Activated CD4-positive, alpha-beta memory T cell treated with anti-CD3 and anti-CD28 coated beads for 36 hours (primary cell): Measurements from ENCODE around the gene GDI1. TPM values are rescaled to one million over a fixed set of nuclear protein-coding genes. Genes with fewer than 3 reads are reported as not detected.

ENCODE experiments used
- CTCF ChIA-PET: fragments of 350-600 bp; sonication (Branson Sonifier 250); formaldehyde crosslinking; loops from one replicate; lab custom pipeline; 2021; ENCODE audit warnings: antibody characterized with exemption, inconsistent platforms; lab: Charles Lee
- POLR2A ChIA-PET: fragments of 350-600 bp; sonication (Branson Sonifier 250); formaldehyde crosslinking; loops from one replicate; lab custom pipeline; 2021; ENCODE audit warnings: antibody characterized with exemption; lab: Charles Lee
- DNase-seq: peaks from one replicate; pipeline ENCODE4 v3.0.0-alpha.2; 2020
- H3K27ac Mint-ChIP-seq: one replicate; pipeline ENCODE4 v1.8.0; 2021; ENCODE audit warnings: mixed read lengths
- H3K27me3 Mint-ChIP-seq: one replicate; pipeline ENCODE4 v1.8.0; 2021; ENCODE audit warnings: mixed read lengths
- H3K36me3 Mint-ChIP-seq: one replicate; pipeline ENCODE4 v1.8.0; 2021; ENCODE audit warnings: mixed read lengths
- H3K4me1 Mint-ChIP-seq: one replicate; pipeline ENCODE4 v1.8.0; 2021; ENCODE audit warnings: low read depth, mixed read lengths
- H3K4me3 Mint-ChIP-seq: one replicate; pipeline ENCODE4 v1.8.0; 2021; ENCODE audit warnings: mild to moderate bottlenecking, mixed read lengths
- H3K9me3 Mint-ChIP-seq: one replicate; pipeline ENCODE4 v1.8.0; 2021; ENCODE audit warnings: mixed read lengths
- intact Hi-C: fragments of 100-400 bp; cut with micrococcal nuclease; formaldehyde crosslinking; loops from one replicate; pipeline ENCODE4 v1.15.1; 2023
- total RNA-seq, 2 experiments: library from RNA; stranded (reverse); gene quantifications; one replicate each; pipeline ENCODE4 v1.2.3, GENCODE V29; 2021

GDI1 gene
- total RNA-seq, 2 experiments from 2014 or later, result 119 to 121 TPM

DNA sequence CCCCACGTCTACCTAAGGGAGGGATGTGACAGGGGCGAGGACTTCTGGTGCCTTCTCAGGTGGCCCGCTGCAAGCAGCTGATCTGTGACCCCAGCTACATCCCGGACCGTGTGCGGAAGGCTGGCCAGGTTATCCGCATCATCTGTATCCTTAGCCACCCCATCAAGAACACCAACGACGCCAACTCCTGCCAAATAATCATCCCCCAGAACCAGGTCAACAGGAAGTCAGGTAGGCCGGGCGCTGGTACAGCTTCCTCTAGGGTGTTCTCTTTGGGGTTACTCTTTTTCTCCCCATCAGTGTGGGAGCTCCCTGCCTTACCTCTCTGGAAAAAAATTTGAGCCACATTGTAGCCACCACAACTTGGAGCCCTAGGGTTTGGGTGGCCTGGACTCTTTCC, 4.6 kb downstream of the GDI1 start:
- Mint-ChIP-seq H3K27ac (peak overlapping the region; percentile 5), H3K27me3 (no peaks in the 10 kb centered on the region), H3K4me1 (peaks cover 28% of the 10 kb centered on the region), H3K4me3 (no peak overlapping the region), H3K9me3 (no peaks in the 10 kb centered on the region), H3K36me3 (peaks cover 21% of the 10 kb centered on the region)
- ChIA-PET CTCF (no interaction called here), POLR2A (no interaction called here)
- intact Hi-C loops, result loop anchor here (5.0 kb wide), 1 partner anchor 36 kb away; the partner anchor contains the start of gene LAGE3
- DNase-seq, result no peak

- peaks cover 24% of the 10 kb centered on the region for H3K36me3 Mint-ChIP-seq
- H3K4me3 Mint-ChIP-seq, result no peak overlapping the region
- POLR2A ChIA-PET, result interaction anchor here (1.5 kb wide), 1 partner anchor 44 kb away, joined by 3 read pairs; the partner anchor contains the start of gene RPL10
Measured at GRCh38 chrX:154441984-154442707, 5.2 kb downstream of the GDI1 start.

GRCh38 chrX:154443479-154443910, 6.5 kb downstream of the GDI1 start:
- Mint-ChIP-seq H3K4me3 (peak overlapping the region; percentile 57), H3K27me3 (no peaks in the 10 kb centered on the region), H3K9me3 (no peaks in the 10 kb centered on the region), H3K4me1 (peaks cover 23% of the 10 kb centered on the region), H3K27ac (no peak overlapping the region), H3K36me3 (peaks cover 22% of the 10 kb centered on the region)
- no peak for DNase-seq
- POLR2A ChIA-PET, result interaction anchor here (0.8 to 1.5 kb wide), 3 partner anchors 14 to 46 kb away, joined by 3 read pairs; partner anchors contain the start of genes PLXNA3 and RPL10
- intact Hi-C loops, result loop anchor here (5.0 kb wide), 1 partner anchor 34 kb away; the partner anchor contains the start of gene LAGE3
- CTCF ChIA-PET, result no interaction called here

More at GRCh38 chrX:154441984-154442707, 5.2 kb downstream of the GDI1 start:
- intact Hi-C loops, result loop anchor here (5.0 kb wide), 1 partner anchor 35 kb away; the partner anchor contains the start of gene LAGE3
- H3K27me3 Mint-ChIP-seq, result no peaks in the 10 kb centered on the region
- CTCF ChIA-PET, result no interaction called here
- no peaks in the 10 kb centered on the region for H3K9me3 Mint-ChIP-seq
- DNase-seq, result no peak
- peaks cover 28% of the 10 kb centered on the region for H3K4me1 Mint-ChIP-seq
- H3K27ac Mint-ChIP-seq, result peak overlapping the region; percentile 38

DNA sequence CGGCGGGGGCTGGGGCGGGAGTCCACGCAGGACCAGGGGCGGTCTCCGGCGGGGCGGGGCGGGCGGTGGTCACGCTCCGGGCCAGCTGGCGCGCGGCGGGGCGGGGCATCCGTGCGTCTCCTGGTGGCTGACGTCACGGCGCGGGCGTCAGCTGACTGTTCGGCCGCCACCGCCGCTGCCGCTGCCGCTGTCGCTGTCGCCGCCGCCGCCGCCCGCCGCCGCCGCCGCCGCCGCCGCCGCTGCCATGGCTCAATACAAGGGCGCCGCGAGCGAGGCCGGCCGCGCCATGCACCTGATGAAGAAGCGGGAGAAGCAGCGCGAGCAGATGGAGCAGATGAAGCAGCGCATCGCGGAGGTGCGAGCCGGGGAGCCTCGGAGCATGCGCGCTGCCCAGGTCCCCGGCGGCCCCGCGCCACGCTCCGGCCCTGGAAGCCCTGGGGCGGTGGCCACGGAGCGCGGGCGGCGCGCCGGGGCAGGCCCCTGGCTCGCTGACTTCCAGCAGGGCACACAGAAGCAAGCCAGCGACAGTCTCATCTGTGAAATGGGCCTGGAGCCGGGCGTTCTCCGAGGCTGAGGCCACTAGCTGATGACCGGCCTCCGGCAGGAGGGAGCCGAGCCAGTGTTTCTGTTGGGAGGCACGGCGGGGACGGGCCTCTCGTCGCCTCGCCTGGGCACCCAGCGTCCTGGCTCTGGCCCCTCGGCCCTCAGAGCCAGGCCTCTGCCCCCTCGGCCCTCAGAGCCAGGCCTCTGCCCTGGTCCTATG, 7.2 kb downstream of the GDI1 start, which contains the start of gene FAM50A:
Gene FAM50A, plus strand, starts transcription at position 150 of the 763 bp plus-strand sequence. Its CDS starts 95 bp downstream, at position 245.
- peak within 1 kb of the TSS; percentile 70 for H3K4me3 Mint-ChIP-seq
- peaks cover 19% of the 10 kb centered on the region for H3K4me1 Mint-ChIP-seq
- H3K9me3 Mint-ChIP-seq, result no peaks in the 10 kb centered on the region
- CTCF ChIA-PET, result no interaction called here
- peak; percentile 78 for DNase-seq
- intact Hi-C loops, result loop anchor here (5.0 kb wide), 1 partner anchor 33 kb away; the partner anchor contains the start of gene LAGE3
- H3K27ac Mint-ChIP-seq, result no peak within 1 kb of the TSS
- no peaks in the 10 kb centered on the region for H3K27me3 Mint-ChIP-seq
- peaks cover 20% of the 10 kb centered on the region for H3K36me3 Mint-ChIP-seq
- POLR2A ChIA-PET, result interaction anchor here (0.8 to 1.5 kb wide), 4 partner anchors 14 to 46 kb away, joined by 3 to 4 read pairs (median 3); partner anchors contain the start of genes ATP6AP1, PLXNA3 and RPL10

DNA sequence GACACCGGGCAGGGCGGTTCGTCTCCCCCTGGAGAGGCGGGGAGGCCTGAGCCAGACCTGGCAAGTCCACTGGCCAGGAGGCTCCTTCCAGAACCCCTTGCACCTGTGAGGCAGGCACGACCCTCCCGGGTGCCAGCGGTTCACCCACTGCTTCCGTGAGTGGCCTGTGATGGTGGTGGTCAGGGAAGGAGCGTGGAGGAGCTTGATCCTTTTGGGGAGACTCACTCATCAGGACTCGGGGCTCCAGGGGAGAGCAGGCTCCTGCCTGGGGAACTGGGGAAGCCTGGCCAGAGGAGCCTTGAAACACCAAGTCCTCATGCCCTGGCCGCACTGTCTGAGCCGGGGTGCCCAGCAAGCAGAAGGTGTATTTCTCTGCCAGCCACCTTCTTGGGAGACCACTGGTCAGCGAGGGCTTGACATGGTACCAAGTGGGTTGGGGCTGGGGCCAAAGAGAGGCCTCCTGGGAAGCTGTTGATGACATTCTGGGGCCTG, 7.8 kb downstream of the GDI1 start:
- CTCF ChIA-PET, result no interaction called here
- peak overlapping the region; percentile 70 for H3K4me3 Mint-ChIP-seq
- POLR2A ChIA-PET, result interaction anchor here (1.2 to 1.6 kb wide), 3 partner anchors 16 to 47 kb away, joined by 3 to 5 read pairs (median 4); partner anchors contain the start of genes ATP6AP1, RPL10 and UBL4A
- H3K36me3 Mint-ChIP-seq, result peaks cover 19% of the 10 kb centered on the region
- no peak for DNase-seq
- H3K27me3 Mint-ChIP-seq, result no peaks in the 10 kb centered on the region
- no peak overlapping the region for H3K27ac Mint-ChIP-seq
- intact Hi-C loops, result loop anchor here (5.0 kb wide), 1 partner anchor 32 kb away; the partner anchor contains the start of gene LAGE3
- no peaks in the 10 kb centered on the region for H3K9me3 Mint-ChIP-seq
- peaks cover 18% of the 10 kb centered on the region for H3K4me1 Mint-ChIP-seq

- intact Hi-C loops, result no loop called here
- Mint-ChIP-seq H3K9me3 (no peaks in the 10 kb centered on the region), H3K36me3 (peaks cover 18% of the 10 kb centered on the region), H3K4me1 (peaks cover 13% of the 10 kb centered on the region), H3K27ac (no peak overlapping the region), H3K4me3 (no peak overlapping the region), H3K27me3 (no peaks in the 10 kb centered on the region)
- POLR2A ChIA-PET, result interaction anchor here (1.2 to 1.6 kb wide), 2 partner anchors 40 to 48 kb away, joined by 3 to 5 read pairs; partner anchors contain the start of genes RPL10 and UBL4A
- CTCF ChIA-PET, result no interaction called here
- DNase-seq, result no peak
Measured at GRCh38 chrX:154445776-154446175, 8.8 kb downstream of the GDI1 start.

DNA sequence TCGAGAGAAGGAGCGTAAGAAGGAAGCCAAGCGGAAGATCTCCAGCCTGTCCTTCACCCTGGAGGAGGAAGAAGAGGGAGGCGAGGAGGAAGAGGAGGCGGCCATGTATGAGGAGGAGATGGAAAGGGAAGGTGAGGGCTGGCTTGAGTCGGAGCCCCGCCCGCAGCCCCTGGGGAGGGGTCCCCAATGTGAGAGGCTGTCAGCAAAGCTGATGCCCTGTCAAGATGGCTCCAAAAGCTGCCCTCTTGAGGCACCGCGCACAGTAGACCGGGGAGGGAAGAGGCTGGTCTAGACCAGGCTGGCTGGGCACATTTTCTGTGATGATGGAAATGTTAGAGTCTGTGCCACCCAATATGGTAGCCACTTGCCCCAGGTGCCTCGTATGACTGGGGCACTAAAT, 9.5 kb downstream of the GDI1 start:
- CTCF ChIA-PET, result no interaction called here
- intact Hi-C loops, result no loop called here
- Mint-ChIP-seq H3K4me3 (no peak overlapping the region), H3K27ac (no peak overlapping the region), H3K9me3 (no peaks in the 10 kb centered on the region), H3K36me3 (peaks cover 15% of the 10 kb centered on the region), H3K4me1 (peaks cover 13% of the 10 kb centered on the region), H3K27me3 (no peaks in the 10 kb centered on the region)
- DNase-seq, result no peak
- POLR2A ChIA-PET, result interaction anchor here (1.6 kb wide), 1 partner anchor 39 kb away, joined by 5 read pairs; the partner anchor contains the start of gene UBL4A

GRCh38 chrX:154448484-154448883, 11.5 kb downstream of the GDI1 start:
- no peak for DNase-seq
- Mint-ChIP-seq H3K4me1 (peaks cover 6% of the 10 kb centered on the region), H3K27me3 (no peaks in the 10 kb centered on the region), H3K36me3 (peaks cover 6% of the 10 kb centered on the region), H3K27ac (no peak overlapping the region), H3K9me3 (no peaks in the 10 kb centered on the region), H3K4me3 (no peak overlapping the region)
- ChIA-PET POLR2A (no interaction called here), CTCF (no interaction called here)
- intact Hi-C loops, result no loop called here

GRCh38 chrX:154449618-154450017, 12.7 kb downstream of the GDI1 start:
- ChIA-PET POLR2A (no interaction called here), CTCF (no interaction called here)
- Mint-ChIP-seq H3K4me3 (no peak overlapping the region), H3K27me3 (no peaks in the 10 kb centered on the region), H3K9me3 (peaks cover 1% of the 10 kb centered on the region), H3K36me3 (peaks cover 6% of the 10 kb centered on the region), H3K27ac (no peak overlapping the region), H3K4me1 (peaks cover 6% of the 10 kb centered on the region)
- intact Hi-C loops, result no loop called here
- no peak for DNase-seq

- H3K27ac Mint-ChIP-seq, result no peak overlapping the region
Measured at GRCh38 chrX:154450312-154450711, 13.4 kb downstream of the GDI1 start.

GRCh38 chrX:154452823-154453222, 15.9 kb downstream of the GDI1 start:
- no peaks in the 10 kb centered on the region for H3K27me3 Mint-ChIP-seq
- H3K9me3 Mint-ChIP-seq, result peaks cover 2% of the 10 kb centered on the region
- H3K36me3 Mint-ChIP-seq, result peaks cover 3% of the 10 kb centered on the region
- CTCF ChIA-PET, result no interaction called here
- no peak overlapping the region for H3K4me3 Mint-ChIP-seq
- no peak overlapping the region for H3K27ac Mint-ChIP-seq
- peaks cover 5% of the 10 kb centered on the region for H3K4me1 Mint-ChIP-seq
- DNase-seq, result no peak
- intact Hi-C loops, result no loop called here
- POLR2A ChIA-PET, result interaction anchor here (0.8 kb wide), 1 partner anchor 20 kb away, joined by 3 read pairs; no protein-coding TSS in a partner anchor

More at GRCh38 chrX:154450312-154450711, 13.4 kb downstream of the GDI1 start:
- DNase-seq, result no peak
- Mint-ChIP-seq H3K4me1 (peaks cover 6% of the 10 kb centered on the region), H3K36me3 (peaks cover 6% of the 10 kb centered on the region), H3K4me3 (no peak overlapping the region), H3K9me3 (peaks cover 2% of the 10 kb centered on the region), H3K27me3 (no peaks in the 10 kb centered on the region)
- POLR2A ChIA-PET, result no interaction called here
- intact Hi-C loops, result no loop called here
- CTCF ChIA-PET, result no interaction called here
